H9 (cell line): ENCODE results near the gene GIPC3. TPM values are rescaled to one million over a fixed set of nuclear protein-coding genes. Genes with fewer than 3 reads are reported as not detected.

Source experiments
- DNase-seq: peaks from one replicate; pipeline ENCODE4 v3.0.0-alpha.2; 2017
- H2AFZ ChIP-seq: one replicate; pipeline ENCODE4 v1.6.1; 2013; ENCODE audit warnings: mild to moderate bottlenecking, low read length, control low read depth, moderate library complexity
- H2AK5ac ChIP-seq: 2 replicates; pipeline ENCODE4 v1.6.1; 2013; ENCODE audit warnings: low read length, control low read depth, mixed read lengths; ENCODE audit not compliant: insufficient read length
- H2BK120ac ChIP-seq: one replicate; pipeline ENCODE4 v1.6.1; 2013; ENCODE audit warnings: low read depth, mild to moderate bottlenecking, low read length, control low read depth, inconsistent platforms; ENCODE audit not compliant: poor library complexity, severe bottlenecking
- H2BK12ac ChIP-seq: 2 replicates; pipeline ENCODE4 v1.6.1; 2013; ENCODE audit warnings: low read length, control low read depth, mixed read lengths, low read depth; ENCODE audit not compliant: insufficient read length
- H2BK15ac ChIP-seq: 2 replicates; pipeline ENCODE4 v1.6.1; 2013; ENCODE audit warnings: low read depth, low read length, control low read depth
- H2BK20ac ChIP-seq: one replicate; pipeline ENCODE4 v1.6.1; 2013; ENCODE audit warnings: low read depth, mild to moderate bottlenecking, low read length, control low read depth, inconsistent platforms; ENCODE audit not compliant: poor library complexity, severe bottlenecking
- H2BK5ac ChIP-seq: 2 replicates; pipeline ENCODE4 v1.6.1; 2013; ENCODE audit warnings: low read length, control low read depth, mixed read lengths; ENCODE audit not compliant: insufficient read length
- H3K14ac ChIP-seq: 2 replicates; pipeline ENCODE4 v1.6.1; 2013; ENCODE audit warnings: low read length, control low read depth; ENCODE audit not compliant: insufficient read depth
- H3K18ac ChIP-seq: 2 replicates; pipeline ENCODE4 v1.6.1; 2013; ENCODE audit warnings: low read depth, mild to moderate bottlenecking, mixed read lengths, low read length, control low read depth; ENCODE audit not compliant: insufficient read length
- H3K23ac ChIP-seq: 2 replicates; pipeline ENCODE4 v1.6.1; 2013; ENCODE audit warnings: low read length, control low read depth, mixed read lengths, low read depth; ENCODE audit not compliant: insufficient read length
- H3K23me2 ChIP-seq: 2 replicates; pipeline ENCODE4 v1.6.1; 2013; ENCODE audit warnings: low read depth, mild to moderate bottlenecking, mixed read lengths, low read length, control low read depth; ENCODE audit not compliant: insufficient read length, poor library complexity, severe bottlenecking
- H3K27ac ChIP-seq: 2 replicates; pipeline ENCODE4 v1.5.1; 2013; ENCODE audit warnings: low read length, control low read depth, mixed read lengths, low read depth; ENCODE audit not compliant: insufficient read length
- H3K27me3 ChIP-seq: 2 replicates; pipeline ENCODE4 v1.6.1; 2013; ENCODE audit warnings: low read length, control low read depth, inconsistent platforms; ENCODE audit not compliant: insufficient read depth
- H3K4ac ChIP-seq: 2 replicates; pipeline ENCODE4 v1.6.1; 2013; ENCODE audit warnings: low read depth, mild to moderate bottlenecking, control low read depth, inconsistent platforms, low read length, moderate library complexity
- H3K4me1 ChIP-seq: 2 replicates; pipeline ENCODE4 v1.6.1; 2013; ENCODE audit warnings: low read length, control low read depth, inconsistent platforms; ENCODE audit not compliant: insufficient read depth
- H3K4me2 ChIP-seq: 2 replicates; pipeline ENCODE4 v1.6.1; 2013; ENCODE audit warnings: low read length, control low read depth, mixed read lengths; ENCODE audit not compliant: insufficient read length, insufficient read depth
- H3K56ac ChIP-seq: 2 replicates; pipeline ENCODE4 v1.6.1; 2013; ENCODE audit warnings: low read depth, mild to moderate bottlenecking, mixed read lengths, low read length, control low read depth; ENCODE audit not compliant: insufficient read length
- H3K79me1 ChIP-seq: 2 replicates; pipeline ENCODE4 v1.6.1; 2013; ENCODE audit warnings: low read depth, mild to moderate bottlenecking, moderate library complexity, low read length, control low read depth, inconsistent platforms; ENCODE audit not compliant: insufficient read depth, poor library complexity, severe bottlenecking
- H3K79me2 ChIP-seq: 2 replicates; pipeline ENCODE4 v1.6.1; 2013; ENCODE audit warnings: low read length, control low read depth, inconsistent platforms; ENCODE audit not compliant: insufficient read depth
- H3K9ac ChIP-seq: 2 replicates; pipeline ENCODE4 v1.6.1; 2013; ENCODE audit warnings: low read length, control low read depth, mixed read lengths; ENCODE audit not compliant: insufficient read length; ENCODE audit errors: extremely low read depth
- H3K9me3 ChIP-seq: one replicate; pipeline ENCODE4 v1.6.1; 2013; ENCODE audit warnings: low read depth, low read length, inconsistent platforms; ENCODE audit not compliant: control insufficient read depth
- H3T11ph ChIP-seq: one replicate; pipeline ENCODE4 v1.6.1; 2013; ENCODE audit warnings: mild to moderate bottlenecking, low read length, control low read depth, inconsistent platforms
- H4K20me1 ChIP-seq: one replicate; pipeline ENCODE4 v1.6.1; 2013; ENCODE audit not compliant: control insufficient read depth, insufficient read length, insufficient read depth
- H4K5ac ChIP-seq: 2 replicates; pipeline ENCODE4 v1.6.1; 2013; ENCODE audit warnings: low read depth, mild to moderate bottlenecking, mixed read lengths, low read length, control low read depth; ENCODE audit not compliant: insufficient read length
- H4K8ac ChIP-seq: replicated peaks from 2 replicates; pipeline ENCODE4 v1.6.1; 2013; ENCODE audit warnings: low read length, control low read depth, mixed read lengths, low read depth; ENCODE audit not compliant: insufficient read length
- H4K91ac ChIP-seq: 2 replicates; pipeline ENCODE4 v1.6.1; 2013; ENCODE audit warnings: low read depth, mild to moderate bottlenecking, moderate library complexity, mixed read lengths, low read length, control low read depth; ENCODE audit not compliant: insufficient read length
- H3K27ac Mint-ChIP-seq, 3 experiments: 2 replicates in 2 of 3; 3 replicates in 1 of 3; pipeline ENCODE4 v1.8.0; 2020 to 2021; ENCODE audit warnings: mixed read lengths in 3 of 3, mild to moderate bottlenecking in 1 of 3, moderate library complexity in 1 of 3
- H3K27me3 Mint-ChIP-seq: 2 replicates; pipeline ENCODE4 v1.8.0; 2021; ENCODE audit warnings: low read depth, mild to moderate bottlenecking, moderate library complexity, mixed read lengths
- H3K36me3 Mint-ChIP-seq, 3 experiments: 2 replicates in 2 of 3; 3 replicates in 1 of 3; pipeline ENCODE4 v1.8.0; 2020 to 2021; ENCODE audit warnings: low read depth in 3 of 3, mixed read lengths in 3 of 3; ENCODE audit not compliant: insufficient read depth in 1 of 3
- H3K4me1 Mint-ChIP-seq, 2 experiments: 2 replicates each; pipeline ENCODE4 v1.8.0; 2020; ENCODE audit warnings: mixed read lengths in 2 of 2
- H3K4me3 Mint-ChIP-seq, 2 experiments: 2 replicates in 1 of 2; 3 replicates in 1 of 2; pipeline ENCODE4 v1.8.0; 2020 to 2021; ENCODE audit warnings: mild to moderate bottlenecking in 2 of 2, mixed read lengths in 2 of 2, moderate library complexity in 1 of 2
- H3K9me3 Mint-ChIP-seq, 2 experiments: 2 replicates in 1 of 2; 3 replicates in 1 of 2; pipeline ENCODE4 v1.8.0; 2020; ENCODE audit warnings: mild to moderate bottlenecking in 2 of 2, mixed read lengths in 2 of 2, moderate library complexity in 1 of 2
- WGBS: extraction: QIAGEN DNeasy Blood & Tissue Kit; methylation state at CpG from one replicate; pipeline ENCODE4 v1.1.7; 2013; ENCODE audit warnings: missing lambda C conversion rate, low lambda C conversion rate, mixed read lengths; ENCODE audit not compliant: insufficient read length; ENCODE audit errors: extremely low coverage; 5-methylcytosine and 5-hydroxymethylcytosine counted together
- total RNA-seq: library from RNA; stranded (reverse); gene quantifications from 2 replicates; pipeline ENCODE4 v1.2.1, GENCODE V29; 2021
- TF ChIP-seq, protein P1 (sequence below): fragments of 200-600 bp; sonication (generic); conservative IDR thresholded peaks from 3 replicates; pipeline ENCODE4 v1.8.0; 2021; ENCODE audit warnings: antibody characterized with exemption, mild to moderate bottlenecking

GIPC3 gene
- total RNA-seq, 1 experiment from 2014 or later, result 1.6 TPM

DNA sequence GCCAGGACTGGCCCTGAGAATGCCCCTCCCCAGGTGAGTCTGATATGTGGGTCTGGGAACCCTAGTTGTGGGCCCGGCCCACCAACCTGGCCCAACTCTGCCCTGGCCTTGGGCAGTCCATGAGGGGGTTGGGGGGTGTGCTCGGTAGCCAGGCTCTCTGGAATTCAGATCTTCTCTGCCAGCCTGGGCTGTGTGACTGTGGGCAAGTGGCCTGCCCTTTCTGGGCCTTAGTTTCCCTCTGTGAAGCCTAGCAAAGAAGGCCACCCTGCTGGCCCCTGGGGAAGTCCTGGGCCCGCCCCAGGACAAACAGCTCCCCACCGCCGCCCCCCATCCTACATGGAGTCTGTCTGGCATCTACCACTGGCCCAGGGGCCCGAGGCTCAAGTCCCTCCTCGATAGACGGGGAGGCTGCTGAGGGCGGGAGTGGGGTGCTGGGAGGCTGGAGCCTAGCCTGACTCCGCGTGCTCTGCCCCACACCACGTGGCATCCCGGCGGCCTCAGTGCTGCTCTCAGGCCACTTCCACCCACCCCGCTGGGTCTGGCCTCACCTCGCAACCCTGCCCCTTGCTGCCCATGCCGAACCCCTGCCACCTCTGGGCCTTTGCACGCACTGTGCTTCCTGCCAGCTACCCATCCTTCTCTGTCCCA is 29.7 kb downstream of the GIPC3 start:
- Histone ChIP-seq H3K4me1 (no peaks in the 10 kb centered on the region), H3K9me3 (no peaks in the 10 kb centered on the region), H2AFZ (no peak overlapping the region), H3K18ac (no peak overlapping the region), H2BK120ac (no peak overlapping the region), H2BK12ac (no peak overlapping the region), H3K79me2 (no peaks in the 10 kb centered on the region), H3K23me2 (no peaks in the 10 kb centered on the region), H3K27ac (no peak overlapping the region), H2BK5ac (no peak overlapping the region), H2BK20ac (no peak overlapping the region), H4K91ac (no peak overlapping the region), H4K5ac (no peak overlapping the region), H3K27me3 (no peaks in the 10 kb centered on the region), H2AK5ac (no peak overlapping the region), H3K4me2 (no peak overlapping the region), H3T11ph (no peak overlapping the region), H4K20me1 (peaks cover 3% of the 10 kb centered on the region), H3K4ac (no peak overlapping the region), H3K79me1 (no peaks in the 10 kb centered on the region), H2BK15ac (no peak overlapping the region), H4K8ac (no peak overlapping the region), H3K56ac (no peak overlapping the region), H3K14ac (no peak overlapping the region), H3K9ac (no peak overlapping the region), H3K23ac (no peak overlapping the region)
- Mint-ChIP-seq H3K4me3 (no peak overlapping the region), H3K27ac (no peak overlapping the region; a peak in 1 of 7 replicates), H3K27me3 (no peaks in the 10 kb centered on the region), H3K36me3 (peaks cover 7 to 17% (median 15%) of the 10 kb centered on the region in 3 experiments; a peak in 6 of 7 replicates), H3K4me1 (no peaks in the 10 kb centered on the region), H3K9me3 (no peaks in the 10 kb centered on the region)
- WGBS, result no CpG with 5 or more reads among the region's 18 CpGs
- DNase-seq, result no peak
- TF ChIP-seq, protein P1, sequence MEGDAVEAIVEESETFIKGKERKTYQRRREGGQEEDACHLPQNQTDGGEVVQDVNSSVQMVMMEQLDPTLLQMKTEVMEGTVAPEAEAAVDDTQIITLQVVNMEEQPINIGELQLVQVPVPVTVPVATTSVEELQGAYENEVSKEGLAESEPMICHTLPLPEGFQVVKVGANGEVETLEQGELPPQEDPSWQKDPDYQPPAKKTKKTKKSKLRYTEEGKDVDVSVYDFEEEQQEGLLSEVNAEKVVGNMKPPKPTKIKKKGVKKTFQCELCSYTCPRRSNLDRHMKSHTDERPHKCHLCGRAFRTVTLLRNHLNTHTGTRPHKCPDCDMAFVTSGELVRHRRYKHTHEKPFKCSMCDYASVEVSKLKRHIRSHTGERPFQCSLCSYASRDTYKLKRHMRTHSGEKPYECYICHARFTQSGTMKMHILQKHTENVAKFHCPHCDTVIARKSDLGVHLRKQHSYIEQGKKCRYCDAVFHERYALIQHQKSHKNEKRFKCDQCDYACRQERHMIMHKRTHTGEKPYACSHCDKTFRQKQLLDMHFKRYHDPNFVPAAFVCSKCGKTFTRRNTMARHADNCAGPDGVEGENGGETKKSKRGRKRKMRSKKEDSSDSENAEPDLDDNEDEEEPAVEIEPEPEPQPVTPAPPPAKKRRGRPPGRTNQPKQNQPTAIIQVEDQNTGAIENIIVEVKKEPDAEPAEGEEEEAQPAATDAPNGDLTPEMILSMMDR, result no peak
